Cardiac fibroblast (primary cell): ENCODE results near the gene PTPRE.

Source experiments
- DNase-seq, 2 donors: peaks; one replicate each; pipeline versions ENCODE4 v3.0.0 to v3.0.0-alpha.2; 2010; ENCODE audit warnings: low read depth in 2 of 2
- H3K4me3 ChIP-seq, 2 donors: replicated peaks in 1 of 2; 1 replicate in 1 of 2; 2 replicates in 1 of 2; pipeline ENCODE4 v1.5.1; 2011; ENCODE audit warnings: low read depth in 2 of 2, low read length in 2 of 2, mild to moderate bottlenecking in 2 of 2, moderate library complexity in 1 of 2
- TF ChIP-seq, protein P1 (sequence below): IDR thresholded peaks from one replicate; pipeline ENCODE4 v1.5.1; 2011; ENCODE audit warnings: low read depth, mild to moderate bottlenecking, low read length, inconsistent platforms

PTPRE gene

DNA sequence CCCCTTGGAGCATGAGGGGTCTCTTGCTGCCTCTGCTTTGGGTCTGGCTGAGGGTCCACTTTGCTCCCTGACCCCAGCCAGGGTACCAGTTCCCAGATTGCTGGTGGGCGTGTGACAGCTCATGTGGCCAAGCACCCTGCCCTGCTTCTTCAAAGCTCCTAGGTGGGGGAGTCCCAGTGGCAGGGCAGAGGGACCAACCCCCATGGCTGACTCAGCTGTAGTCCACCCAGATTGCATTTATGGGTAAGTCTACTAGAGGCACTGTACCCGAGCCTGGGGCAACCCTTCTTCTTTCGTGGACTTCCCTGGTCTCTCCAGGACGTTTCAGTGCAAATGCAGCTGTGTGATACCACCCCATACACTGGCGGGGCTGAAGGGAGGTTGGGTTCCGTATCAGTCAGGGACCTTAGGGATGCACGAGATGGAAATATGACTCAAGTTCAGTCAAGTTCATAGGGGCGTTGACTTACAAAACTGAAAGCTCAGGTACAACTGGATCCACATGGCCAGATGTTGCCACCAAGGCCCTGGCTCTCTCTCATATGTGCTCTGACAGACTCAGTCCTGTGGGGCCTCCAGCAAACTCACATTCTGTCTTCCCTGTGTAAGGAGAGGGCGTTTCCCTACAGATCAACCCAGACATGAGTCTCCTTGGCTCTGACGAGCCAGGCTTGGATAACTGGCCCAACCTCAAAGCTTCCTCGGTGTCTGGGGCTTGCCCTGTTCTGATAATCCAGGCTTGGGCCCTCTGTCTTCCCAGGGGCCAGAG lies 13.6 kb downstream of the PTPRE start:
- no peak overlapping the region for H3K4me3 ChIP-seq
- DNase-seq, result no peak
- TF ChIP-seq, protein P1, sequence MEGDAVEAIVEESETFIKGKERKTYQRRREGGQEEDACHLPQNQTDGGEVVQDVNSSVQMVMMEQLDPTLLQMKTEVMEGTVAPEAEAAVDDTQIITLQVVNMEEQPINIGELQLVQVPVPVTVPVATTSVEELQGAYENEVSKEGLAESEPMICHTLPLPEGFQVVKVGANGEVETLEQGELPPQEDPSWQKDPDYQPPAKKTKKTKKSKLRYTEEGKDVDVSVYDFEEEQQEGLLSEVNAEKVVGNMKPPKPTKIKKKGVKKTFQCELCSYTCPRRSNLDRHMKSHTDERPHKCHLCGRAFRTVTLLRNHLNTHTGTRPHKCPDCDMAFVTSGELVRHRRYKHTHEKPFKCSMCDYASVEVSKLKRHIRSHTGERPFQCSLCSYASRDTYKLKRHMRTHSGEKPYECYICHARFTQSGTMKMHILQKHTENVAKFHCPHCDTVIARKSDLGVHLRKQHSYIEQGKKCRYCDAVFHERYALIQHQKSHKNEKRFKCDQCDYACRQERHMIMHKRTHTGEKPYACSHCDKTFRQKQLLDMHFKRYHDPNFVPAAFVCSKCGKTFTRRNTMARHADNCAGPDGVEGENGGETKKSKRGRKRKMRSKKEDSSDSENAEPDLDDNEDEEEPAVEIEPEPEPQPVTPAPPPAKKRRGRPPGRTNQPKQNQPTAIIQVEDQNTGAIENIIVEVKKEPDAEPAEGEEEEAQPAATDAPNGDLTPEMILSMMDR, result no peak

DNA sequence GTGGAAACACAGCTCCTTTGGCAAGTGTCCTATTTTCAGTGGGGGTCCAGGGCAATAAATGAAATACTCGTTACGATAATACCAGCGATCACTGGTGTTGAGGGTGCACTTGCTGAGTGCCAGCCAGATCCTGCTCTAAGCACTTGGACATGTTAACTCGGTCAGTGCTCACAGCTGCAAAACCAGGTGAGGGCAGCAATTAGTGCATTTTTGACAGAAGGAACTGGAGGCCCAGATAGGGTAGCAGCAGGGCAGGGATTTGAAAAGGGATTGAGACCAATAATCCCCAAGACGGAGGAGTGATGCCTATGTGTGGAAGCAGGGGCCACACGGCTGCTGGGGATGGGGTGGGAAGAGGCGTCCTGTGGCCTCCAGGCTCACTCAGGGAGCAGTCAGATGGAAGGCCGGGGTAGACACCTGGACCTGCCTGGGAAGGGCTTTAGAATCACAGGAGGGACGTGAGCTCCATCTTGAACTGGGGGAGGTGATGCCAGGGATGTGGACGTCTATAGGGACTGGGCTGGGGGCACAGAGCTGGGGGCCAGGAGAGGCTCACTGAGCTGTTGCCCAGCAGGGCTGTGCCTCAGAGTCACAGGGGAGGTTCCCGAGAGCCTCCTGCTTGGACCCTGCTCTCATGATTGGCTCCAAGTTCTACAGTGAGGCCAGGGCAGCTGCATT lies 14.3 kb downstream of the PTPRE start:
- no peak overlapping the region for H3K4me3 ChIP-seq
- no peak for DNase-seq
- TF ChIP-seq, protein P1, result no peak

DNA sequence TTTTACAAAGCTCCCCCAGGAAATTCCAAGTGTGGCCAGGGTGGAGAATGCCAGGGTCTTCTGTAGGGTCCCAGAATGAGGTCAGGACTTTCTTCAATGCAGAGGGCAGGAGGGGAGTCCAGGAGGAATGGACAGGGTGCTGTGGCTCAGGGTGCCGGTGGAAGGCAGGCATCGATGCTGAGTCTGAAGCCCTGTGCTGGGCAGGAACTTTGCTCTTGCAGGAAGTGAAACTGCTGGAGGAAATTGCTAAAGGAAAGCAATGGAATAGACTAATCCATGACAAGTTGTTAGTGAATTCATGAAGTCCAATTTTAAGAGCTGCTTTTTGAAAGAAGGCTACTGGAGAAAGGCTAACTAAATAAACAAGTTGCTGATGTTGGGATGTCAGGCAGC lies 14.8 kb downstream of the PTPRE start:
- peak in 1 of 2 donors; percentile 32 for DNase-seq
- TF ChIP-seq, protein P1, result no peak
- H3K4me3 ChIP-seq, result no peak overlapping the region

DNA sequence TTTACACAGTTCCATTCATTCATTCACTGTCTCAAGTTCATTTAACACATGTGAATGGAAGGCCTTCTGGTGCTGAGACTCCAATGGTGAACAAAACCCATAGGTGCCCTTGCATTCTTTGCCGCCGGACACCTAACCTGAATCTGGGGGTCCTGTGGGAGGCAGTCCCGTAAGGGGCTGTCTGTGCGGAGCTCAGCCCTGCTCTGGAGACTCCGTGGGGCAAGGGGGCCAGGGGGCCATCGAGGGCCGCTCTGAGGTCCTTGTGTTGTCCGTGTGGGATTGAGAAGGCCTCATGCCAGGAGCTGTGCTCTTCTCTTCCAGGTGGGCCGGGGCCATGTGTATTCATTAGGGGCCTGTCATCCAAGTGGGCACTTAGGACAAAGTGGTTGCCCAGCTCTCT lies 15.3 kb downstream of the PTPRE start:
- H3K4me3 ChIP-seq, result no peak overlapping the region
- TF ChIP-seq, protein P1, result no peak
- DNase-seq, result no peak

DNA sequence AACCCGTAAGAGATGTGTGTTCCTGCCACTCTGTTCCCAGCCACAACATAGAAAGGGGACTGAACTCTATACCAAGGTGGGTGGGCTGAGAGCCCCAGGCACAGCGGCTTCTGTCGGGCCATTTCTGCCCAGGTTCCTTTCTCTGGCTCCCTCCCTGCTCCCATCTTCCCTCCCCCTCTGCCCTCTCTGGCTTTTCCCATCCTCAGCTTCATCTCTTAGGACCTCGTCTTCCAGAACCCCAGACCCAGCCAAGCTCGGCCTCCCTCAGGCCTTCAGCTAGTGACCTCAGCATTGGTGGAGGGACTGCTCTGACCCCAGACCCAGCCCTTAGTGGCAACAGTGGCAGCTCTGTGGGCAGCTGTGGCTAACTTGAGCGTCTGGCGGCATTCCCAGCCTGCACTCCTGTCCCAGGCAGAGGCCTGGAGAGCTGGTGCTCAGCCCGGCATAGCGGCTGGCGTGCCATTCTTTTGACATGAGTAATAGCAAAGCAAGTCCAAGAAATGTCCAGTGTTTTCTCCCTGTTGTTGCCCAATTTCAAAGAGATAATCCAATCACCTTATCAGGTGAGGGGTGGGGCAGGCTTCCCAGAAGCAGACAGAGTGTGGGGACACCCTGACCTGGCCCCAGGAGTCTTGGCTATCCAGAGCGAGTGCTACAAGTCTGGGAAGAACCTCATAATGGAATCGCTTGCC lies 15.9 kb downstream of the PTPRE start:
- H3K4me3 ChIP-seq, result no peak overlapping the region
- TF ChIP-seq, protein P1, result no peak
- DNase-seq, result peak; percentile 88 to 95

DNA sequence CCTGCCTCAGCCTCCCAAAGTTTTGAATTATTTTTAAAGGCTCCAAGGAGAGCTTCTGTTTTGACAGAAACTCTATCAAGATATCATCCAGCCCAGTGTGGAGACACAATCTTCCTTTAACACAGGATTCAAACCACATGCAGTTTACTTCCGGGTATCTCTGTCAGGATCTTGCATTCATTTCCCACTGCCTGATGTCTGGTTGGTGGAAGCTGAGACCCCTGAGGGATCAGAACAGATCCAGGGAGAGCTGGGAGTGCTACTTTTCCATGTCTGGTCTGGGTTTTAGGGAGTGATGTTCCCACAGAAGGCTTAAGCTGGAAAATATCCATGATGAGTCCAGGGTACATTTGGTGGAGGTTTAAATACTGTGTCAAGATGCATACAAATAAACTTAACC lies 16.7 kb downstream of the PTPRE start:
- no peak for DNase-seq
- no peak overlapping the region for H3K4me3 ChIP-seq
- TF ChIP-seq, protein P1, result no peak
